ENCODE measurements around the gene GFOD2. TPM values are rescaled to one million over a fixed set of nuclear protein-coding genes. Genes with fewer than 3 reads are reported as not detected.

Gene GFOD2
- polyA plus RNA-seq, 2 donors = 36.8 to 49.6 TPM

GRCh38 chr16:67676939-67677338 is 42.2 kb downstream of the GFOD2 start:
- Histone ChIP-seq H3K36me3 (ENCODE audit: control insufficient read depth in 2 of 2, insufficient read depth in 2 of 2, low read length in 1 of 2) (peaks cover 0 to 14% of the 10 kb centered on the region in 2 donors), H3K27me3 (ENCODE audit: control insufficient read depth in 1 of 2, insufficient read depth in 2 of 2, low read length in 2 of 2) (no peaks in the 10 kb centered on the region), H3K27ac (ENCODE audit: low read depth in 2 of 2, low read length in 1 of 2) (peak overlapping the region; percentile 81 to 86), H3K9me3 (ENCODE audit: control insufficient read depth in 2 of 2, insufficient read depth in 1 of 2, low read depth in 1 of 2, low read length in 1 of 2) (no peaks in the 10 kb centered on the region), H3K4me3 (ENCODE audit: low read depth in 1 of 2, low read length in 2 of 2) (no peak overlapping the region), H3K4me1 (ENCODE audit: control insufficient read depth in 2 of 2, insufficient read depth in 2 of 2, low read length in 1 of 2) (peaks cover 4 to 28% of the 10 kb centered on the region in 2 donors)
- 55 to 67% methylated on average over 8 of the region's 8 CpGs for WGBS, 2 donors

GRCh38 chr16:67676516-67676915 is 42.6 kb downstream of the GFOD2 start:
- Histone ChIP-seq H3K36me3 (ENCODE audit: control insufficient read depth in 2 of 2, insufficient read depth in 2 of 2, low read length in 1 of 2) (peaks cover 0 to 14% of the 10 kb centered on the region in 2 donors), H3K4me1 (ENCODE audit: control insufficient read depth in 2 of 2, insufficient read depth in 2 of 2, low read length in 1 of 2) (peaks cover 4 to 28% of the 10 kb centered on the region in 2 donors), H3K4me3 (ENCODE audit: low read depth in 1 of 2, low read length in 2 of 2) (no peak overlapping the region), H3K9me3 (ENCODE audit: control insufficient read depth in 2 of 2, insufficient read depth in 1 of 2, low read depth in 1 of 2, low read length in 1 of 2) (no peaks in the 10 kb centered on the region), H3K27ac (ENCODE audit: low read depth in 2 of 2, low read length in 1 of 2) (peak overlapping the region; percentile 81 to 86), H3K27me3 (ENCODE audit: control insufficient read depth in 1 of 2, insufficient read depth in 2 of 2, low read length in 2 of 2) (no peaks in the 10 kb centered on the region)
- 45 to 70% methylated on average over 4 of the region's 4 CpGs for WGBS, 2 donors

GRCh38 chr16:67675999-67676398 is 43.1 kb downstream of the GFOD2 start:
- no peaks in the 10 kb centered on the region for H3K9me3 ChIP-seq (ENCODE audit: control insufficient read depth in 2 of 2, insufficient read depth in 1 of 2, low read depth in 1 of 2, low read length in 1 of 2)
- peaks cover 4 to 28% of the 10 kb centered on the region in 2 donors for H3K4me1 ChIP-seq (ENCODE audit: control insufficient read depth in 2 of 2, insufficient read depth in 2 of 2, low read length in 1 of 2)
- no peaks in the 10 kb centered on the region for H3K27me3 ChIP-seq (ENCODE audit: control insufficient read depth in 1 of 2, insufficient read depth in 2 of 2, low read length in 2 of 2)
- 93 to 97% methylated on average over 7 of the region's 7 CpGs for WGBS, 2 donors
- peaks cover 0 to 14% of the 10 kb centered on the region in 2 donors for H3K36me3 ChIP-seq (ENCODE audit: control insufficient read depth in 2 of 2, insufficient read depth in 2 of 2, low read length in 1 of 2)
- peak overlapping the region; percentile 56 to 76 for H3K27ac ChIP-seq (ENCODE audit: low read depth in 2 of 2, low read length in 1 of 2)
- no peak overlapping the region for H3K4me3 ChIP-seq (ENCODE audit: low read depth in 1 of 2, low read length in 2 of 2)

GRCh38 chr16:67675579-67675935 is 43.6 kb downstream of the GFOD2 start:
- Histone ChIP-seq H3K4me3 (ENCODE audit: low read depth in 1 of 2, low read length in 2 of 2) (no peak overlapping the region), H3K36me3 (ENCODE audit: control insufficient read depth in 2 of 2, insufficient read depth in 2 of 2, low read length in 1 of 2) (peaks cover 0 to 14% of the 10 kb centered on the region in 2 donors), H3K27ac (ENCODE audit: low read depth in 2 of 2, low read length in 1 of 2) (no peak overlapping the region), H3K27me3 (ENCODE audit: control insufficient read depth in 1 of 2, insufficient read depth in 2 of 2, low read length in 2 of 2) (no peaks in the 10 kb centered on the region), H3K4me1 (ENCODE audit: control insufficient read depth in 2 of 2, insufficient read depth in 2 of 2, low read length in 1 of 2) (peaks cover 4 to 28% of the 10 kb centered on the region in 2 donors), H3K9me3 (ENCODE audit: control insufficient read depth in 2 of 2, insufficient read depth in 1 of 2, low read depth in 1 of 2, low read length in 1 of 2) (no peaks in the 10 kb centered on the region)
- WGBS, 2 donors = 95 to 98% methylated on average over 17 of the region's 17 CpGs

DNA sequence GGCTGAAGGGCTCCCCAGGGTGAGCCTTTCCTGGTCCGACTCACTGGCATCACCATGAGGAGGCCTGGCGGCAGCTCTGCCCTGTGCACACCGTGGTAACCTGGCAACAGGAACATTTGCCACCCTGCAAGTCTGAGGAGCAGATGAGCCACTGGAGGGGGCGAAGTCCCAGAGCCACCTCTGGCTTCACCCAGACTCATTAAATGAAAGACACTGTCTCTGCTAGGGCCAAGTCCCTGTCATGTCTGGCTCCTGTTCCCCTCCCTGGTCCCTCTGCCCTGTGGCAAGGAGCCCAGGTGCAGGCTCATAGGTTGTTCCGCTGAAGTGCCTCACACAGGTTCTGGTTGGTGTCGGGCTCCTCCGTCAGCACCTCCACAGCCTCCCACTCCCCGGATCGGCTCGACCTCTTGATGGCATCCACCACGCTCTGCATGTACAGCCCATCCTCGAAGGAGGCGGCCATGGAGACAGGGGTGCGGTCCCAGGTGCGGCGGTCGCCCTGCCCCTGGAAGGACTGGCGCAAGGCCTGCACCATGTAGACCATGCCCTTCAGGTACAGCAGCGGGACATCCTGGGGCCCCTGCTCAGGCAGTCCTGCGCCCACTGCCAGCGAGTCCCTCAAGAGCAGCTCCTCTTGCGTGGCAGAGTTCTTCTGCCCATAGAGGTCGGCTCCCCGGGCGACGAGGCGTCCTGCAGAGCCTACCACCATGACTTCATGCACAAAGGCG is 44.1 kb downstream of the GFOD2 start:
- Histone ChIP-seq H3K4me3 (ENCODE audit: low read depth in 1 of 2, low read length in 2 of 2) (no peak overlapping the region), H3K4me1 (ENCODE audit: control insufficient read depth in 2 of 2, insufficient read depth in 2 of 2, low read length in 1 of 2) (peaks cover 4 to 28% of the 10 kb centered on the region in 2 donors), H3K27ac (ENCODE audit: low read depth in 2 of 2, low read length in 1 of 2) (peak overlapping the region; percentile 69 to 88), H3K9me3 (ENCODE audit: control insufficient read depth in 2 of 2, insufficient read depth in 1 of 2, low read depth in 1 of 2, low read length in 1 of 2) (no peaks in the 10 kb centered on the region), H3K36me3 (ENCODE audit: control insufficient read depth in 2 of 2, insufficient read depth in 2 of 2, low read length in 1 of 2) (peaks cover 0 to 14% of the 10 kb centered on the region in 2 donors), H3K27me3 (ENCODE audit: control insufficient read depth in 1 of 2, insufficient read depth in 2 of 2, low read length in 2 of 2) (no peaks in the 10 kb centered on the region)
- 94 to 95% methylated on average over 28 of the region's 28 CpGs for WGBS, 2 donors

- H3K9me3 ChIP-seq (ENCODE audit: control insufficient read depth in 2 of 2, insufficient read depth in 1 of 2, low read depth in 1 of 2, low read length in 1 of 2) = no peaks in the 10 kb centered on the region
- H3K27ac ChIP-seq (ENCODE audit: low read depth in 2 of 2, low read length in 1 of 2) = peak overlapping the region; percentile 69 to 88
- no peaks in the 10 kb centered on the region for H3K27me3 ChIP-seq (ENCODE audit: control insufficient read depth in 1 of 2, insufficient read depth in 2 of 2, low read length in 2 of 2)
- 42 to 49% methylated on average over 21 of the region's 21 CpGs for WGBS, 2 donors
- peaks cover 0 to 14% of the 10 kb centered on the region in 2 donors for H3K36me3 ChIP-seq (ENCODE audit: control insufficient read depth in 2 of 2, insufficient read depth in 2 of 2, low read length in 1 of 2)
- peaks cover 4 to 28% of the 10 kb centered on the region in 2 donors for H3K4me1 ChIP-seq (ENCODE audit: control insufficient read depth in 2 of 2, insufficient read depth in 2 of 2, low read length in 1 of 2)
- H3K4me3 ChIP-seq (ENCODE audit: low read depth in 1 of 2, low read length in 2 of 2) = no peak overlapping the region
Measured at GRCh38 chr16:67673712-67674580, 45.2 kb downstream of the GFOD2 start.

DNA sequence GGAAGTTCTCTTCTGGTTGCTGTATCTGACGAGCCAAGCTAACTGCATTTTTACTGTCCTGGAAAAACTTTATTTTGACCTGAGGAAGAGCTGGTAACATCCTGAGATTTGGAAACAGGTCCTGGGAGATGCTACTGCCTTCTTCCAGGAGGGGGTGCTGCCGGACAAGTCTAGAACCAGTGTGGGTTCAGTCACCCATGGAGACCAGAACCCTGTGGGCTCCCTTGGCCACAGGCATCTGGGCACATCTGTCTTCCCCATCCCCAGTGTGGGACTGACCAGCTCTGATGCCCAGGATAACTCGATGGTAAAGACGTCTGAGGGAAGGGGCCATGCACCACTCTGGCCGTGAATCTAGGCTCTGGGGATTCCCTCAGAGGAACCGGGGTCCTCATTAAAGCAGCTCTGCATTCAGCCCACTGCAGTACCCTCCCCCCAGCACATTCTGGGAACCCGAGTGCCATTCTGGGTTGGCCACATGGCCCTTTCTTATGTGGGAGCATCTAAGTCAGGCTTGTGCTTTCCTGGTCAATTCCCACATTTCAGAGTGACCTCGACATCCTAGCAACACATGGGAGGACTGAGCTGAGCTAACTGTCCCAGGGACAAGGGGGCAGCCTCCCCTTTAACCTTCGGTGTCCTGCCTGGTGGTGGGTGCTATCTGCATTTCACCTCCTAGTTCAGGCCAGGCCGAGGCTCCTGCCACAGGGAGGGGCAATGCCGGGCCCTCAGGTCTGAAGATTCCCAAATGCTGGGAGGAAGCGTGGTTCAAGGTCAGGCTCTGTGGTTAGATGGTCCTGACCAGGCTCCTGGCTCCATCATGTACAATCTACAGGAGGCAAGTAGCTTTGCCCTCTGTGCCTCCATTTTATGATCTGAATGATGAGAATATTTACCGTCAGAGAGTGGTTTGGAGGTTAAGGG is 46.1 kb downstream of the GFOD2 start:
- H3K9me3 ChIP-seq (ENCODE audit: control insufficient read depth in 2 of 2, insufficient read depth in 1 of 2, low read depth in 1 of 2, low read length in 1 of 2) = no peaks in the 10 kb centered on the region
- H3K4me3 ChIP-seq (ENCODE audit: low read depth in 1 of 2, low read length in 2 of 2) = no peak overlapping the region
- H3K4me1 ChIP-seq (ENCODE audit: control insufficient read depth in 2 of 2, insufficient read depth in 2 of 2, low read length in 1 of 2) = peaks cover 8 to 28% of the 10 kb centered on the region in 2 donors
- peak overlapping the region; percentile 69 to 88 for H3K27ac ChIP-seq (ENCODE audit: low read depth in 2 of 2, low read length in 1 of 2)
- H3K36me3 ChIP-seq (ENCODE audit: control insufficient read depth in 2 of 2, insufficient read depth in 2 of 2, low read length in 1 of 2) = peaks cover 0 to 14% of the 10 kb centered on the region in 2 donors
- H3K27me3 ChIP-seq (ENCODE audit: control insufficient read depth in 1 of 2, insufficient read depth in 2 of 2, low read length in 2 of 2) = no peaks in the 10 kb centered on the region
- WGBS, 2 donors = 53 to 55% methylated on average over 13 of the region's 13 CpGs

DNA sequence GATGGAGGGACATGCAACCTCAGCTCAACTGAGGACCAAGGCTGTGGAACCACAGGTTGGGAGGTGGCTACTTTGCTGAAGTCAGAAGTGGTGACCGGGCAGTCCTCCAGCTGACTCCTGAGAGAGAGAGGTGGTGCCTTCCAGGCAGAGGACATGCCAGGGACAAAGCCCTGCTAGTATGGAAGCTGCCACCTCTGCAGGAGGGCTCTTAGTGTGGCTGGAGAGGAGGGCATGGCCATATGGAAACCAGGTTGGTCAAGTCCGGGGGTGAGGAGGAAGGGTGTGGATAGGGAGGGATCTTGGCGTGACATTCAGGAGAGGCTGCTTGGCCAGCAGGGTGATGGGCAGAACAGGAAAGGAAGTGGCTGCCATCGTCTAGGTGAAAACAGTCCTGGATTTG is 46.8 kb downstream of the GFOD2 start:
- Histone ChIP-seq H3K27ac (ENCODE audit: low read depth in 2 of 2, low read length in 1 of 2) (peak overlapping the region; percentile 63 to 69), H3K9me3 (ENCODE audit: control insufficient read depth in 2 of 2, insufficient read depth in 1 of 2, low read depth in 1 of 2, low read length in 1 of 2) (no peaks in the 10 kb centered on the region), H3K4me1 (ENCODE audit: control insufficient read depth in 2 of 2, insufficient read depth in 2 of 2, low read length in 1 of 2) (peaks cover 12 to 31% of the 10 kb centered on the region in 2 donors), H3K36me3 (ENCODE audit: control insufficient read depth in 2 of 2, insufficient read depth in 2 of 2, low read length in 1 of 2) (peaks cover 0 to 10% of the 10 kb centered on the region in 2 donors), H3K4me3 (ENCODE audit: low read depth in 1 of 2, low read length in 2 of 2) (no peak overlapping the region), H3K27me3 (ENCODE audit: control insufficient read depth in 1 of 2, insufficient read depth in 2 of 2, low read length in 2 of 2) (no peaks in the 10 kb centered on the region)
- 34% methylated on average over 4 of the region's 4 CpGs for WGBS, 2 donors

Measured in esophagus (tissue), 2 donors.